GM21367 (cell line): Measurements from ENCODE around the gene SGTA.
"Not testable (repeated sequence)": the region's sequence is repeated elsewhere in the genome, so short reads cannot be mapped to it uniquely, and the experiment has no call there.

ENCODE experiments used
- ATAC-seq: cut with Tn5 transposase; IDR thresholded peaks from one replicate; pipeline ENCODE4 v1.9.1; 2021; ENCODE audit not compliant: unreplicated experiment

Gene SGTA

GRCh38 chr19:2795827-2796658, 13.0 kb upstream of the SGTA start:
- no peak for ATAC-seq

- ATAC-seq, result no peak
These were observed 10.5 kb upstream of the SGTA start for GRCh38 chr19:2793577-2793976.

- ATAC-seq, result no peak
These were observed 10.1 kb upstream of the SGTA start for GRCh38 chr19:2793126-2793525.

GRCh38 chr19:2792666-2793065, 9.6 kb upstream of the SGTA start:
- ATAC-seq, result not testable (repeated sequence)

GRCh38 chr19:2791876-2792275, 8.8 kb upstream of the SGTA start:
- ATAC-seq, result no peak

GRCh38 chr19:2791440-2791839, 8.4 kb upstream of the SGTA start:
- ATAC-seq, result no peak

GRCh38 chr19:2790557-2791271, 7.6 kb upstream of the SGTA start:
- no peak for ATAC-seq

GRCh38 chr19:2790194-2790556, 7.1 kb upstream of the SGTA start:
- ATAC-seq, result no peak

- no peak for ATAC-seq
These were observed 5.2 kb upstream of the SGTA start for GRCh38 chr19:2788237-2788636.

GRCh38 chr19:2787115-2787514, 4.0 kb upstream of the SGTA start:
- no peak for ATAC-seq

- peak; percentile 56 for ATAC-seq
These were observed 2.3 kb upstream of the SGTA start, which contains the start of gene THOP1 for GRCh38 chr19:2785244-2785997. Gene THOP1 (plus strand): TSS chr19:2785503. CDS start chr19:2785663, 160 bp downstream.

GRCh38 chr19:2783781-2784145, 690 bp upstream of the SGTA start:
- ATAC-seq, result no peak

GRCh38 chr19:2782329-2782935, 641 bp downstream of the SGTA start:
- no peak for ATAC-seq

GRCh38 chr19:2780284-2780683, 2.8 kb downstream of the SGTA start:
- no peak for ATAC-seq

GRCh38 chr19:2779121-2779740, 3.8 kb downstream of the SGTA start:
- no peak for ATAC-seq

GRCh38 chr19:2777952-2778683, 5.0 kb downstream of the SGTA start:
- ATAC-seq, result no peak

- ATAC-seq, result no peak
These were observed 7.3 kb downstream of the SGTA start for GRCh38 chr19:2775556-2776430.

GRCh38 chr19:2774953-2775555, 8.0 kb downstream of the SGTA start:
- no peak for ATAC-seq
